Skin of body (tissue), 2 donors: ENCODE results near the gene RNF128. TPM values are rescaled to one million over a fixed set of nuclear protein-coding genes. Genes with fewer than 3 reads are reported as not detected.

Experiments used
- DNase-seq: peaks from one replicate; lab custom pipeline; 2025; lab: John Stamatoyannopoulos, UW
- total RNA-seq: library from RNA; depleted of rRNA; stranded (reverse); fragments of >200 nt; gene quantifications from one replicate; pipeline ENCODE4 v1.2.3, GENCODE V29; 2014

RNF128 gene, protein sequence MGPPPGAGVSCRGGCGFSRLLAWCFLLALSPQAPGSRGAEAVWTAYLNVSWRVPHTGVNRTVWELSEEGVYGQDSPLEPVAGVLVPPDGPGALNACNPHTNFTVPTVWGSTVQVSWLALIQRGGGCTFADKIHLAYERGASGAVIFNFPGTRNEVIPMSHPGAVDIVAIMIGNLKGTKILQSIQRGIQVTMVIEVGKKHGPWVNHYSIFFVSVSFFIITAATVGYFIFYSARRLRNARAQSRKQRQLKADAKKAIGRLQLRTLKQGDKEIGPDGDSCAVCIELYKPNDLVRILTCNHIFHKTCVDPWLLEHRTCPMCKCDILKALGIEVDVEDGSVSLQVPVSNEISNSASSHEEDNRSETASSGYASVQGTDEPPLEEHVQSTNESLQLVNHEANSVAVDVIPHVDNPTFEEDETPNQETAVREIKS
- total RNA-seq, result 4.2 TPM

DNA sequence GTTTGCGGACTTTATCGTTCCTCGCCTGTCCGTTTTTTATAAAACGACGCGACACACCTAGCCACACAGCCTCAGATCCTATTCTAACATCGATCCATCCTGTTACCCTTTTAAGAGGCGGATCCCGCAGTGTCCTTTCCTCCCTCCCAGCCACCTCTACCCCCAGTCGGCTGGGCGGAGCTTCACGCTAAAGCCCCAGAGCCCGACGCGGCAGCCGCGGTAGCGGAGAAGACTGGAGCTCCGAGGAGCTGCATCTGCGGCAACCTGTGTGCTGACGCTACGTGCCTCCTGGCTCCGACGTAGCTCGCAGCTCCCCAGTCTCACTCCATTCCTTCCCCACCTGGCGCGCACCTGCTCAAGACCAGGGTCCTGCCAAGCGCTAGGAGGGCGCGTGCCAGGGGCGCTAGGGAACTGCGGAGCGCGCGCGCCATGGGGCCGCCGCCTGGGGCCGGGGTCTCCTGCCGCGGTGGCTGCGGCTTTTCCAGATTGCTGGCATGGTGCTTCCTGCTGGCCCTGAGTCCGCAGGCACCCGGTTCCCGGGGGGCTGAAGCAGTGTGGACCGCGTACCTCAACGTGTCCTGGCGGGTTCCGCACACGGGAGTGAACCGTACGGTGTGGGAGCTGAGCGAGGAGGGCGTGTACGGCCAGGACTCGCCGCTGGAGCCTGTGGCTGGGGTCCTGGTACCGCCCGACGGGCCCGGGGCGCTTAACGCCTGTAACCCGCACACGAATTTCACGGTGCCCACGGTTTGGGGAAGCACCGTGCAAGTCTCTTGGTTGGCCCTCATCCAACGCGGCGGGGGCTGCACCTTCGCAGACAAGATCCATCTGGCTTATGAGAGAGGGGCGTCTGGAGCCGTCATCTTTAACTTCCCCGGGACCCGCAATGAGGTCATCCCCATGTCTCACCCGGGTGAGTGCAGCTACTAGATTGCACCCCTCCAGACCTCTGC, at the start of gene RNF128:
RNF128 (plus strand) TSS at position 217 of the 953 bp plus-strand sequence; CDS start at position 430, 213 bp downstream.
- DNase-seq, result no peak

GRCh38 chrX:106680716-106681115, 45.8 kb upstream of the RNF128 start:
- DNase-seq, result no peak

DNA sequence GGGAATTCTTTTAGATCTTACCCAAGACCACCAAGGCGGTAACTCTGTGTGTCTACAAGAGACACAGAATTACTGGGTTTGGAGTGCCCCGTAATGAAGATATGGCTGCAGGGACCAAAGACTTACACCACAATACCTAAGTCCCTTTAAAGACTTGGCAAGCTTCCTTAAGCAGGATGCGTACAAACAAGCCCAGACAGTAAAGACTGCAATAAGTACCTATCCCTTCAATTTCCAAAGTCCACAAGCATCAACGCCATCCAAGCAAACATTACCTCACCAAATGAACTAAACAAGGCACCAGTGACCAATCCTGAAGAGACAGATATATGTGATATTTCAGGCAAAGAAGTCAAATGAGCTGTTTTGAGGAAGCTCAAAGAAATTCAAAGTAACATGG, 42.3 kb upstream of the RNF128 start:
- DNase-seq, result no peak

GRCh38 chrX:106692425-106693065, 34.0 kb upstream of the RNF128 start:
- DNase-seq, result no peak

DNA sequence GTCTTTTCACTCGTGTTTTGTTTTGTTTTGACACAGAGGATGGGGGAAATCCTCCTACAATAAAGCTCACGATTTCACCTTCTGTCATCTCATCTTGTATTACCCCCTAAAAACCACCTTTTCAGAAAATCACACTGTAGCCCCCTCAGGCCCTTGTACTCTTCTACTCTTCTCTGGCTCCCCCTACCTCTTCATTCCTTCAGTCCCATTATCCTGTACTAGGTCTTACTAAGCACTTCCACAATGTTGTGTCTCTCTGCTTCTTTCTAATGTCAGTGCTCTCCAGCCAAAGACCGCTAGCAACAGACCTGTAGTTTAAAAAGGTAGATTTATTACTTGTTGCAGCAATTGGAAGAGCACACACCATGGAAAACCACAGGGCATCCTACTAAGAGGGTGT, 30.0 kb upstream of the RNF128 start:
- no peak for DNase-seq

GRCh38 chrX:106698693-106699092, 27.8 kb upstream of the RNF128 start:
- DNase-seq, result no peak

- DNase-seq, result no peak
Observed at GRCh38 chrX:106702636-106703035, 23.9 kb upstream of the RNF128 start.

GRCh38 chrX:106706466-106706865, 20.0 kb upstream of the RNF128 start:
- DNase-seq, result no peak

DNA sequence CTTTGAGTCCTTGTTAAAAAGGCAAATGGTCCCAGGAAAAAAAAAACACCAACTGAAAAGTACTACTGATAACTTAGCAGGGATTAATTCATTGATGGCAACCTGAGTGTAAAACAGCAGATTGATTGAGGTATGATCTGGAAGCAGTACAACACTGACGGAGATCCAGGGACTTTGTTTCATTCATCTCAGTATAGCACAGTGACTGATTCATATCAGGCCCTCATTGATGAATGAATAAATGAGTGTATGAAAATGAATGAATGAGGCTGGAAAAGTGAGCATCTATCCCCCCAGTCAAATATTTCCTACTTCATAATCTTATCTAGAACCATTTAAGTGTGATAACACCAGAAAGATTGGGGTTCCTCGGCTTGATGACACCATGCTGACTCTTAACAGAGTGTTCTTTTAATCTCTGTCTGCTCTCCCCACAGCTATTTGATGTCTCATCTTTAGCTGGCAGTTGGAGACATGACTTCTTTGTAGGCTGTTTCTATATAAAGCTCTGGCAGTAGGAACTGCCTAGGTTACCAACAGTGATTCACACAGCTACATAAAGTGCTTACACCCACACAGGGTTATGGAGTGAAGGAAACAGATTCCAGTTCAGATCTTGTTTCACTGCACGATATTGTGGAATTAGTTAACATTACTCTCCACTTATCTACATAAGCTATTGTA, 18.6 kb upstream of the RNF128 start:
- DNase-seq, result no peak

DNA sequence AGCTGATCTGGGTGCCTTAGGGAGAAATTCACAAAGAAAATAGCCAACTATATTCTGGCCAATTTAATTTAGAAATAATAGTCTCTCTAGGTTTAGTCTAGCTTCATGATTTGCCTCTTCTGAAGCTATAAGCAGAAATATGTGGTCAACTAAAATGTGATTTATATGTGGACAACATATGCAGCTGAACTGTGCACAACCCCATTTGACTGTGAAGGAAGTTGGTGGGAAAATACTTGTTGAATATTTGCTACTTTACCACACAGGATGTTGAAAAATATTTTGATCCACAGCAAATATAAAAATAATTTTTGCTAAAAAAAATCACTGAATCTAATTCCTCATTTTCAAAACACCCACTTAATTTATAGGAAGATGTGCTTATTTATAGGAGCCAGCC, 15.7 kb upstream of the RNF128 start:
- DNase-seq, result no peak

DNA sequence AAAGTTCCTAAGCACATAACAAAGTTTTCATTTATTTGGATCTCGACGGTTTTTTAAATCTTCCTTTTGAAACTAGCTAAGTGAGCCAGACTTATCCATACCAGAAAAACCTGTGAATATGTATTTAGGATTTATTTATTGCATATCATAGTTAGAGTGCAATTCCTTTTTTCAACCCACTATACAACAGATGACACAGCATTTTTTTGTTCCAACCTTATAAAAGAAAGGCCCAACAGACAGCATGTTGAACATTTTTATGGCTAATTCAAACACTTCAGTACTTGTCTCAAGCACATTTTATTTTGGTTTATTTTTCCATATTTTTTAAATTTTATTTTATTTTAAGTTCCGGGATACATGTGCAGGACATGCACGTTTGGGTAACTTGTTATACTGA, 15.1 kb upstream of the RNF128 start:
- DNase-seq, result no peak

DNA sequence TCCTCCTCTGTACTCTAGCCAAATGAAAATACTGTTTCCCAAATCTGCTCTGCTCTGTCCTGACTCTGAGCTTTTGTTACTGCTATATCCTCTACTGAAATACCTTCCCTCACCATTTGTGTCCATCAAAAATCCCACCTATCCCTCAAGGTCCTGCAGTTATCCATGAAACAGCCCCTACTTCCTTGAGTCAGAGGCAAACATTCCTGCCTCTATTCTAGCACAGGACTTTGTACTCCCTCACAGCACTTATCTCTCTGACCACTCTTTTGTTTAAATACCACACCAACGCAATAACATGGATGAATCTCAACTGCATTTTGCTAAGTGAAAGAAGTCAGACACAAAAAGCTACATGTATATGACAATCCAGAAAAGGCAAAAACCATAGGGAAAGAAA, 10.5 kb upstream of the RNF128 start:
- DNase-seq, result no peak

- DNase-seq, result no peak
Observed at GRCh38 chrX:106716463-106716862, 10.0 kb upstream of the RNF128 start.

DNA sequence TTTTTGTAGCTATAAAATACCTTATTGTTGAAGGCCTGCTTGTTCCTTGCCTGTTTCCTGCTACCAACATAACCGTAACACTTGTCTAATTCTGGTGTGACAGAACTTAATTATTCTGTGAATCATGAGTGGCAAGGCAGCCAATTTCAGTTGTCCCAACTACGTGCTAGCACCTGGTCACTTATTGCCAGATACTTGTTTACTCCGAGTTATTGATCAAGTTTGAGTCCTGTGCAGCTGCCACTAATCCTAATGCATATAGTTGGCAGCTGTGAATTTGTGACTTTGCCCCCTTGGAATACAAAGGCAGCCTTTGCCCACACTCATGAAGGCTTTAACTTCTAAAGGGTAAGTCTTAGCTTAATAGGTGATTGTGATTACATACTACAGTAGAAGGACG, 7.8 kb upstream of the RNF128 start:
- no peak for DNase-seq

DNA sequence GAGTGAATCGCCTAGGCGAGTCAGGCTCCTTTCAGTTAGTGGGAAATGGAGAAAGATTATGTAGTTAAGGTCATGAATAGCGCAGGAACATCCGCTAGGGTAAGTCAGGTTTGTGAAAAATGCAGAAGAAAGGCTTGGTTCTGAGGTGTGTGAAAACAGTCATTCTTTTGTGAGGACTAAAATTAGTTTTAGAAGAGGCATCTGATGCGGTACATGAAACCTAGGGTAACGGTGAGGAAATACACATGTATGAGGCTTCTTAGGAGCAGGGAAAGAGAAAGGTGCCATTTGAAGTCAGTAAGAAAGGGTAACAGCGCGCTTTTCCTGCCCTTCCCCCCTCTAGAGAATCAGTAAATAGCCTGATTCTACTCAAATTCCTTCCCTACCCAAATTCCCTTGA, 570 bp upstream of the RNF128 start:
- no peak for DNase-seq

- no peak for DNase-seq
Observed at GRCh38 chrX:106728337-106728736, 1.8 kb downstream of the RNF128 start.

- no peak for DNase-seq
Observed at GRCh38 chrX:106730401-106730800, 3.9 kb downstream of the RNF128 start.

GRCh38 chrX:106731590-106731989, 5.1 kb downstream of the RNF128 start:
- DNase-seq, result no peak

DNA sequence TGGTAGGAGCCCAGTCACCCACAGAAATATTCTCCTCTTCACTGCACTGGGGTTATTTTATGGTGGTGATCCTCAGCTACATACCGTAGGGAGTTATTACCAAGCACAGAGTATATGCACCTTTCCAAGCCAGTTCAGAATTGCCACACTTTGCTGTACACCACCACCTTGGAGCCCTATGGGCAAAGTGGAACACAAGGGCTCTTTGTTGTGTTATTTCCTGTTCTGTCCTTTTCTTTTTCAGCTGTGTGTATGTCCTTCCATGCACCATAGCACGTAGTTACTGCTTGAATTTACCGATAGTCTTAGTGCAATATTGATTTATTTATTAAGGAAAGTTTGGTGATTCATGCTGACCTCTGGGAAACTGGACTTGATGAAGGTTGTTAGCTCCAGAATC, 8.3 kb downstream of the RNF128 start:
- no peak for DNase-seq

GRCh38 chrX:106740193-106740780, 13.8 kb downstream of the RNF128 start:
- DNase-seq, result no peak

DNA sequence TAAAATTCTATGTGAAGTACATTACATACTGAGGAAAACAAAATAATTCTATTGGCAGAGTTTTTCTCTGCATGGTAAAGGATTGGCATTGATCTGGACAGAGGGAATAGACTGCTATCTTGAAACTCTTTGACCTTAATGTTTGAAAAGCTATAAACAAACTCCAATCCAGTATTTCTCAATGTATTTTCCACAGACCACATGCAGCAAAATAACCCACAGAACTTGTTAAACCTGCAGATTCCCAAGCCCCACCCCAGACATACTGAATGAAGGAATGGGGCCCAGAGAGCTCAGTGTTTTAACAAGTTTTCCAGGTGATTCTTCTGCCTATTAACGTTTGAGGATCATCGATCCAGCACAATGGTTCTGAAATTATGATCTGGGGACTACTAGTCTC, 15.7 kb downstream of the RNF128 start:
- no peak for DNase-seq
